ENCODE data around the gene TRIML1.
"Not testable (repeated sequence)": the region's sequence is repeated elsewhere in the genome, so short reads cannot be mapped to it uniquely, and the experiment has no call there.

TRIML1 gene

GRCh38 chr4:188147176-188147575, 7.9 kb downstream of the TRIML1 start:
- TF ChIP-seq, protein P1, sequence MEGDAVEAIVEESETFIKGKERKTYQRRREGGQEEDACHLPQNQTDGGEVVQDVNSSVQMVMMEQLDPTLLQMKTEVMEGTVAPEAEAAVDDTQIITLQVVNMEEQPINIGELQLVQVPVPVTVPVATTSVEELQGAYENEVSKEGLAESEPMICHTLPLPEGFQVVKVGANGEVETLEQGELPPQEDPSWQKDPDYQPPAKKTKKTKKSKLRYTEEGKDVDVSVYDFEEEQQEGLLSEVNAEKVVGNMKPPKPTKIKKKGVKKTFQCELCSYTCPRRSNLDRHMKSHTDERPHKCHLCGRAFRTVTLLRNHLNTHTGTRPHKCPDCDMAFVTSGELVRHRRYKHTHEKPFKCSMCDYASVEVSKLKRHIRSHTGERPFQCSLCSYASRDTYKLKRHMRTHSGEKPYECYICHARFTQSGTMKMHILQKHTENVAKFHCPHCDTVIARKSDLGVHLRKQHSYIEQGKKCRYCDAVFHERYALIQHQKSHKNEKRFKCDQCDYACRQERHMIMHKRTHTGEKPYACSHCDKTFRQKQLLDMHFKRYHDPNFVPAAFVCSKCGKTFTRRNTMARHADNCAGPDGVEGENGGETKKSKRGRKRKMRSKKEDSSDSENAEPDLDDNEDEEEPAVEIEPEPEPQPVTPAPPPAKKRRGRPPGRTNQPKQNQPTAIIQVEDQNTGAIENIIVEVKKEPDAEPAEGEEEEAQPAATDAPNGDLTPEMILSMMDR (IDR thresholded peaks at IDR 0.05; ENCODE audit: borderline replicate concordance, control extremely low read depth, extremely low read depth, insufficient read depth, missing control alignments) = no peak
- no peak for DNase-seq (ENCODE audit: low spot score)
- in situ Hi-C loops (cut with MboI; ENCODE audit: low sequenced_read_pairs, unreplicated experiment) = no loop called here

- TF ChIP-seq, protein P1 (IDR thresholded peaks at IDR 0.05; ENCODE audit: borderline replicate concordance, control extremely low read depth, extremely low read depth, insufficient read depth, missing control alignments) = no peak
- in situ Hi-C loops (cut with MboI; ENCODE audit: low sequenced_read_pairs, unreplicated experiment) = no loop called here
- no peak for DNase-seq (ENCODE audit: low spot score)
These were observed 8.5 kb downstream of the TRIML1 start for GRCh38 chr4:188147776-188148175.

- TF ChIP-seq, protein P1 (IDR thresholded peaks at IDR 0.05; ENCODE audit: borderline replicate concordance, control extremely low read depth, extremely low read depth, insufficient read depth, missing control alignments) = no peak
- DNase-seq (ENCODE audit: low spot score) = no peak
- in situ Hi-C loops (cut with MboI; ENCODE audit: low sequenced_read_pairs, unreplicated experiment) = no loop called here
These were observed 15.6 kb downstream of the TRIML1 start for GRCh38 chr4:188154668-188155405.

DNA sequence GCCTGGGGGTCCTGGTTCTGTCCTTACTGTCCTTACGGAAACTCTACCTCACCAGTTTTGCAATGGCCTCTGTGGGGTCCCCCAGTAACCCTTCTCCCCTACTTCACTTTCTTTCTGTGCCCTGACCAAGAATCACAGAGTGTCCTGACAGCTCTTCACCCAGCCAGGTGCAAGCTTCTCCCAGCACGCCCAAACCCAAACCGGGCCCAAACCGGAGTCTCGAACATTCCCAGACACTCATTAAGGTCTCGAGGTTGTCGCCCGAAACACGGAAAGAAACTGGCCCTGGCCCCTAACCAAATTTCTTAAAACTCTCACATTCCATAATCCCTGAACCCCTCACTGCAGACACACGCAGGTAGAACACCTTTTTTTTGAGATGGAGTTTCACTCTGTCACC, 19.1 kb downstream of the TRIML1 start:
- in situ Hi-C loops (cut with MboI; ENCODE audit: low sequenced_read_pairs, unreplicated experiment) = no loop called here
- TF ChIP-seq, protein P1 (IDR thresholded peaks at IDR 0.05; ENCODE audit: borderline replicate concordance, control extremely low read depth, extremely low read depth, insufficient read depth, missing control alignments) = no peak
- no peak for DNase-seq (ENCODE audit: low spot score)

GRCh38 chr4:188159513-188160226, 20.4 kb downstream of the TRIML1 start:
- DNase-seq (ENCODE audit: low spot score); in situ Hi-C loops (cut with MboI; ENCODE audit: low sequenced_read_pairs, unreplicated experiment): not testable (repeated sequence)

DNA sequence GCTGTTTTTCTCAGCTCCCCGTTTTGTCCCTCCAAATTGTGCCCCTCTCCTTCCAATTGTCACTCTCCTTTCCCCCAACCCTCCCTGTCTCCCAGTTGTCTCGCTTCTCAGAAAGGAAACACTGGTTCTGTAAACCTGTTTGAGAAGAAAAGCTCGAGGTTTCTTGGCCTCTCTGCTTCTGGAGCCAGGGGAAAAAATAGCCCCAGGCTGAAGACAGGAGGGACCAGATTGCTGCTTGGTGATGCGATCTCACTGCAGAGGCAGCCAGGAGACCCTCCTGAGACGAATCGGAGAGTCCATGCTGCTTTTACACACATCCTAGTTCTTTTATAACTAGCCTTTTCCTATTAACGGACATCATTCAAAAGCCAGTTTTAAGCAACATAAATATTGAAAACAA, 21.2 kb downstream of the TRIML1 start:
- in situ Hi-C loops (cut with MboI; ENCODE audit: low sequenced_read_pairs, unreplicated experiment) = no loop called here
- TF ChIP-seq, protein P1 (IDR thresholded peaks at IDR 0.05; ENCODE audit: borderline replicate concordance, control extremely low read depth, extremely low read depth, insufficient read depth, missing control alignments) = no peak

DNA sequence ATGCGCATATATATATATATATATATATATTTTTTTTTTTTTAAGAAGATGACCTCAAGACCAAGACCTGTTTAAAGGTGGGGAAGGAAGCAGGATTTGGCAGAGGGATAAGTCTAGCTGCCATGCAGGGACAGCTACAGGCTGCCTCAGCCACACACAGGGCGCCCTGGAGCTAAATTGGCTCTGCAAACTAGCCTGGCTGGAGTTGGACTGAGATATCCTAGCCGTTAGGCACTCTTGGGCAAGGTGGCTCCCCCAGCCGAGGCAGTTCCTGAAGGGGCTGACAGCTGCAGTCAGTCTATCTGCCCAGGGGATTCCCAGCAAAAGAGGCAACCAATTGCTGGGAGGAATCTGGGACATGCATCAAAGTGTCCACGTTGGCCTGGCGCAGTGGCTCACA, 21.9 kb downstream of the TRIML1 start:
- in situ Hi-C loops (cut with MboI; ENCODE audit: low sequenced_read_pairs, unreplicated experiment) = no loop called here
- DNase-seq (ENCODE audit: low spot score) = no peak
- TF ChIP-seq, protein P1 (IDR thresholded peaks at IDR 0.05; ENCODE audit: borderline replicate concordance, control extremely low read depth, extremely low read depth, insufficient read depth, missing control alignments) = no peak

More for the DNA sequence above, 21.2 kb downstream of the TRIML1 start:
- DNase-seq (ENCODE audit: low spot score) = no peak
